HEK293 (cell line): ENCODE results near the gene PLEKHA7.

ENCODE experiments used
- GLIS1 ChIP-seq: fragments of 450-650 bp; formaldehyde crosslinking; IDR thresholded peaks from 2 replicates; pipeline ENCODE4 v1.5.1; 2016; ENCODE audit warnings: missing biosample characterization, missing genetic modification characterization
- ZNF280D ChIP-seq: fragments of 450-650 bp; formaldehyde crosslinking; IDR thresholded peaks from 2 replicates; pipeline ENCODE4 v1.5.1; 2016; ENCODE audit warnings: missing biosample characterization, missing genetic modification characterization
- ZNF561 ChIP-seq: fragments of 450-650 bp; IDR thresholded peaks from 2 replicates; pipeline ENCODE4 v1.5.1; 2018; ENCODE audit warnings: missing biosample characterization, missing genetic modification characterization, borderline replicate concordance
- TF ChIP-seq, protein P1 (sequence below): fragments of 450-650 bp; formaldehyde crosslinking; IDR thresholded peaks from 2 replicates; pipeline ENCODE4 v1.5.1; 2016; ENCODE audit warnings: missing biosample characterization, missing genetic modification characterization

- TF ChIP-seq ZNF280D (tag by site-specific recombination), result no peak
- no peak for TF ChIP-seq ZNF561
- no peak for TF ChIP-seq GLIS1
- TF ChIP-seq, protein P1, sequence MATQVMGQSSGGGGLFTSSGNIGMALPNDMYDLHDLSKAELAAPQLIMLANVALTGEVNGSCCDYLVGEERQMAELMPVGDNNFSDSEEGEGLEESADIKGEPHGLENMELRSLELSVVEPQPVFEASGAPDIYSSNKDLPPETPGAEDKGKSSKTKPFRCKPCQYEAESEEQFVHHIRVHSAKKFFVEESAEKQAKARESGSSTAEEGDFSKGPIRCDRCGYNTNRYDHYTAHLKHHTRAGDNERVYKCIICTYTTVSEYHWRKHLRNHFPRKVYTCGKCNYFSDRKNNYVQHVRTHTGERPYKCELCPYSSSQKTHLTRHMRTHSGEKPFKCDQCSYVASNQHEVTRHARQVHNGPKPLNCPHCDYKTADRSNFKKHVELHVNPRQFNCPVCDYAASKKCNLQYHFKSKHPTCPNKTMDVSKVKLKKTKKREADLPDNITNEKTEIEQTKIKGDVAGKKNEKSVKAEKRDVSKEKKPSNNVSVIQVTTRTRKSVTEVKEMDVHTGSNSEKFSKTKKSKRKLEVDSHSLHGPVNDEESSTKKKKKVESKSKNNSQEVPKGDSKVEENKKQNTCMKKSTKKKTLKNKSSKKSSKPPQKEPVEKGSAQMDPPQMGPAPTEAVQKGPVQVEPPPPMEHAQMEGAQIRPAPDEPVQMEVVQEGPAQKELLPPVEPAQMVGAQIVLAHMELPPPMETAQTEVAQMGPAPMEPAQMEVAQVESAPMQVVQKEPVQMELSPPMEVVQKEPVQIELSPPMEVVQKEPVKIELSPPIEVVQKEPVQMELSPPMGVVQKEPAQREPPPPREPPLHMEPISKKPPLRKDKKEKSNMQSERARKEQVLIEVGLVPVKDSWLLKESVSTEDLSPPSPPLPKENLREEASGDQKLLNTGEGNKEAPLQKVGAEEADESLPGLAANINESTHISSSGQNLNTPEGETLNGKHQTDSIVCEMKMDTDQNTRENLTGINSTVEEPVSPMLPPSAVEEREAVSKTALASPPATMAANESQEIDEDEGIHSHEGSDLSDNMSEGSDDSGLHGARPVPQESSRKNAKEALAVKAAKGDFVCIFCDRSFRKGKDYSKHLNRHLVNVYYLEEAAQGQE, result no peak
These were observed 137.4 kb downstream of the PLEKHA7 start for GRCh38 chr11:16876837-16877236.
